Frontal cortex (tissue), 4 donors: ENCODE data around the gene SLC19A3. TPM values are rescaled to one million over a fixed set of nuclear protein-coding genes. Genes with fewer than 3 reads are reported as not detected.
"Not testable (repeated sequence)": the region's sequence is repeated elsewhere in the genome, so short reads cannot be mapped to it uniquely, and the experiment has no call there.

Experiments used
- DNase-seq, 2 donors: peaks; one replicate each; pipeline ENCODE4 v3.0.0; 2012; ENCODE audit warnings: low spot score in 2 of 2
- FAIRE-seq: peaks from 2 replicates; lab custom pipeline; 2012; peaks lifted over from hg19 to GRCh38; lab: Jason Lieb, UNC
- total RNA-seq: library from RNA; depleted of rRNA; stranded (reverse); fragments of >200 nt; gene quantifications from one replicate; pipeline ENCODE4 v1.2.3, GENCODE V29; 2014
- donor health status: control.
- donor health status: control.
- donor health status: control.

The SLC19A3 gene
- total RNA-seq, 1 donor from 2014 or later, result 2.0 TPM

GRCh38 chr2:227707390-227707789, 10.4 kb downstream of the SLC19A3 start:
- FAIRE-seq (no peak), DNase-seq (no peak)

GRCh38 chr2:227706859-227707258, 11.0 kb downstream of the SLC19A3 start:
- FAIRE-seq (no peak), DNase-seq (no peak)

GRCh38 chr2:227703961-227704360, 13.9 kb downstream of the SLC19A3 start:
- DNase-seq, result no peak
- no peak for FAIRE-seq

- no peak for DNase-seq
- FAIRE-seq, result no peak
Measured at GRCh38 chr2:227703280-227703732, 14.5 kb downstream of the SLC19A3 start.

- DNase-seq (no peak), FAIRE-seq (no peak)
Measured at GRCh38 chr2:227701556-227701955, 16.3 kb downstream of the SLC19A3 start.

DNA sequence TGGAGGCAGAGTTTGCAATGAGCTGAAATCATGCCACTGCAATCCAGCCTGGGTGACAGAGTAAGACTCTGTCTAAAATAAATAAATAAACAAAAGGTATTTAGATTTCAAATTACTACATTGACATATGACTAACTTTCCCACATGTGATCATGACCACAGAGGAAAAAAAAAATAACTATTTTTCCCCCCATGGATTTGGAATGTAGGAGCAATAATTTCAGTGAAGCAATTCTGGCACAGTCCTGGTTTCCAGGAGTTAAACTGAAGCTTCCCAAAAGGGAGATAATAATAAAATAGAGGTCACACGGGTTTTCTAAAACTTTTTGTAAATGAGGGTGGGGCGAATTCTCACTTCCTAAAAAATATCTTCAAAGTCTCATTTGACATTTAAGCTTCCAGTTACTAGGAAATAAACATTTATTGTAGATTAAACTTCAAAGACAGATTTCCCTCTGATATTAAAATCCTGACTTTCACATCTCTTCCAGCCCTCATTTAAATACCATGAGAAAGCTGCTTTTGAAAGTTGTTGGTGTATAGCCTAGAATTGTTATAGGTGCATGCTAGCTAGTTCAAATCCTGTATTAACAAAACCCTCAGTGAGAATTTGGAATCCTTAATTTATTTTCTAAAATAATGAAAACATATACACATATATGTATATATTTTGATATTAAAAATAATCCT, 20.7 kb downstream of the SLC19A3 start:
- DNase-seq, result no peak
- FAIRE-seq, result no peak

DNA sequence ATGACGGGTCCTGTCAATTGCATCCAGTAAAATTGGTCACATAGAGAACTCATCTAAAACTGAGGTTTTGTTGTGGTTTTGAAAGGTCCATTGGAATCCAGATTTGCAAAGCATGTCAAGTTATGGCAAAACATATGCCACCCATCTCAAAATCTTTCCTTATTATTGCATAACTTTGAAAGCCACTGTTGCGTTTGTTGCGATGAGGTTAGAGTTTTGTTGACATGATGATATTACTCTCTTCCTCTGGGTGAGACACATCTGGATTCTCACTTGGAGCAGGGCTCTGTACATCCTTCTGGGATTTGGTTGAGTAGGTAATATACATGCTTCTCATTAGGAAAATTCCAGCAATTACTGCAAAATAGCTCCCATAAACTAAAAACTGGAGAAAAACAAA, 30.6 kb downstream of the SLC19A3 start:
- no peak for DNase-seq
- FAIRE-seq, result no peak

GRCh38 chr2:227684258-227684657, 33.6 kb downstream of the SLC19A3 start:
- FAIRE-seq (no peak), DNase-seq (no peak)

DNA sequence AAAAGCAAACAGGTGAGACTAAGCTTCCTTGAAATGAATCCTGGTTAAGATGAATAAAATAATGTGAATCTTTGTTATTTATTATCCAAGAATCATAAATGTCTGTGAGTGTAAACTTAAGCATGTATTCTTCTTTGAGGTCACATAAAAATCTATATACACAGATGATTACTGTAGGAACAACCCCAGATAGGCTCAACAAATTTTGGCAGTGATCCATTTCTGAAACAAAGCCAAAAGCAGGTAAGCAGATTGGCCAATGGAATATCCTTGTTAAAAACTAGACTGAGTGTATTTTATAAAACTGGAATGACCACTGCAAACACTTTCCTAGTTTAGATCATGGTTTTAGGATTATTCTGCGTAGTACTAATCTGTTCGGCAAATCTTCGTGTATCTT, 39.9 kb downstream of the SLC19A3 start:
- no peak for FAIRE-seq
- no peak for DNase-seq

GRCh38 chr2:227674485-227674884, 43.3 kb downstream of the SLC19A3 start:
- DNase-seq (no peak), FAIRE-seq (no peak)

DNA sequence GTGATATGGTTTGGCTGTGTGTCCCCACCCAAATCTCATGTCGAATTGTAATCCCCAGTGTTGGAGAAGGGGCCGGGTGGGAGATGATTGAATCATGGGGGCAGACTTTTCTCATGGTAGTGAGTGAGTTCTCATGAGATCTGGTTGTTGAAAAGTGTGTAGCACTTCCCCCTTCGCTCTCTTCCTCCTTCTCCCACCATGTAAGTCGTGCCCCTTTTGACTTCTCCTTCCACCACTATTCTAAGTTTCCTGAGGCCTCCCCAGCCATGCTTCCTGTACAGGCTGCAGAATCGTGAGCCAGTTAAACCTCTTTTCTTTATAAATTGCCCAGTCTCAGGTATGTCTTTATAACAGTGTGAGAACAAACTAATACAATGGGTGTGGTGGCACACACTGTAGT, 44.2 kb downstream of the SLC19A3 start:
- not testable (repeated sequence) for FAIRE-seq, DNase-seq

DNA sequence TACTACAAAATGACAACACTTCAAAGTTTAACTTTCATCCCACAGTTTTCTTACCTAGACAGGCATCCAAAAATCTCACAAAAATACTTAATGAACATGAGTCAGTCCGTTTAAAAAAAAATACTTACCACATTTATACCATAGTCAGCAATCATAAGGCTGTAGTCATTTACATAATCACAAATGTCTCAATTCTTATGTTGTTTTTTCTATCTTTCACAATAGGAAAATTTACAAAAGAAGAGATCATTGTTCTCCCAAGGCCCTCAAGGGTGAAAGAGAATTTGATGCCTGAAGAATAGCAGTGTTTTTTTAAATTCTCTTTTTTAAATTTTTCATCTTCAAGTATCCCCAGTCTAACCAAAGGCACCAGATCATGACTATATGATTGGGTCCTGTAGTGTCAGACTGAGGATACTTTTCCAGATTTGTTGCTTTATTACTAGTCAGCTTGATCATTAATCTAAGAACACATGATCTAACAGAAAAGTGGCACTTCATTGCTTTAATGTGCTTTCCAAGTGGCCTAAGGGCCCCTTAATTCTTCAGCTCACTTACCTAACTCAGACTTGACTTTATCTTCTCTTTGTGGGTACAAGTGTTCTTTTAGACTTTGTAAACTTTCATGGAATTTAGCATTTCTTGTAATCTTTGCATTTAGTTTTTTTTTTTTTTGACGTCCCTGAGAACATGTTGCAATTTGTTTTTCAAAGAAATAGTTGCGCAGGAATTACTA, 46.5 kb downstream of the SLC19A3 start:
- no peak for DNase-seq
- FAIRE-seq, result no peak

GRCh38 chr2:227666631-227667170, 51.1 kb downstream of the SLC19A3 start, which contains the start of gene SCYGR5:
SCYGR5 (plus strand) TSS chr2:227666804; CDS start chr2:227666804, 0 bp downstream.
- DNase-seq, FAIRE-seq: not testable (repeated sequence)

DNA sequence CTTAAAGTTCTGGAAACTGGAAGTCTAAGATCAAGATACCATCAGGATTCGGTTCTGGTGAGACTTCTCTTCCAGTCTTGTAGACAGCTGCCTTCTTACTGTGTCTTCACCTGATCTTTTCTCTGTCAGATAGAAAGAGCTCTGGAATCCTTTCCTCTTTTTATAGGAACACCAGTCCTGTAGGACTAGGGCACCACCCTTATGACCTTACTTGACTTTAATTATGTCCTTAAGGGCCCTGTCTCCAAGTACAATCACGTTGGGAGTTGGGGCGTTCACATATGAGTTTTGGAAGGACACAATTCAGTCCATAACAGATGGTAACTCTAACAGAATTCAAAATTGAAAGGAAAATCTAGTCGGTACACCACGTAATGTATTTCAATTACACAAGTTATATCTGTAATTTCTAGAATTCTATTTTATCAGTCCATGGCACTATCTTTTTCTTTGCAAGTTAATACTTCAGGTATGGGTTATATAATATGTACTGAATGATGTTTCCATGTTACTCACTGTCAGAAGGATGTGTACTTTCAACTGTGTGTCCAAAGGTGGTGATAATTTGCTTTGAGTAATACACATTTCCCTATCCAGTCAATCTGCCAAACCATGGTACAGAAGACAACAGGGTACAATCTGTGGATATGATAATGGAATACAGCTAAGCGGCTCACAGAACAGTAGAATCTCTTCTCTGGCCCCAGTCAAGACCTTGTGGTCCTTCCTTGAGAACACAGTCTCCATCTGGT, 52.5 kb downstream of the SLC19A3 start:
- DNase-seq, result no peak
- no peak for FAIRE-seq

- no peak for FAIRE-seq
Measured at GRCh38 chr2:227661827-227662226, 56.0 kb downstream of the SLC19A3 start.

GRCh38 chr2:227661025-227661649, 56.7 kb downstream of the SLC19A3 start:
- DNase-seq (no peak), FAIRE-seq (no peak)

More at GRCh38 chr2:227661827-227662226, 56.0 kb downstream of the SLC19A3 start:
- no peak for DNase-seq

GRCh38 chr2:227657199-227657845, 60.5 kb downstream of the SLC19A3 start:
- no peak for FAIRE-seq
- no peak for DNase-seq

DNA sequence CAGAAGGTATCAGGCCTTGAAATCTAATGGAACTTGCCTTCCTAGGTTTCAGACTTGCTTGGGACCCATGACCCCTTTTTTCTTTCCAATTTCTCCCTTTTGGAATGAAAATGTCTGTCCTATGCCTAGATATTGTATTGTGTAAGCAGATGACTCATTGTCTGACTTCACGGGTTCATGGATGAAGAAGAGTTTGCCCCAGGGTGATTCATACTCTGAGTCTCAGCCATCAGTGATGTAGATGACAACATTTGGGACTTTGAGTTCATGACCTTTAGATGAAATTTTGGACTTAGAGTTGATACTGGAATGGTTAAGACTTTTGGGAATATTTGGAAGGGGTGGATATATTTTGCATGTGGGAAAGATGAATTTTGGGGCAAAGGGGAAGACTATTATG, 62.4 kb downstream of the SLC19A3 start:
- DNase-seq, result no peak
- FAIRE-seq, result no peak

GRCh38 chr2:227654426-227654825, 63.4 kb downstream of the SLC19A3 start:
- no peak for DNase-seq
- FAIRE-seq, result no peak
